Measurements from ENCODE around the gene TGFA. TPM values are rescaled to one million over a fixed set of nuclear protein-coding genes. Genes with fewer than 3 reads are reported as not detected.

Gene TGFA
- polyA plus RNA-seq, 2 of the 4 experiments (the other 2 are of a cell fraction) = 3.5 to 5.3 TPM

DNA sequence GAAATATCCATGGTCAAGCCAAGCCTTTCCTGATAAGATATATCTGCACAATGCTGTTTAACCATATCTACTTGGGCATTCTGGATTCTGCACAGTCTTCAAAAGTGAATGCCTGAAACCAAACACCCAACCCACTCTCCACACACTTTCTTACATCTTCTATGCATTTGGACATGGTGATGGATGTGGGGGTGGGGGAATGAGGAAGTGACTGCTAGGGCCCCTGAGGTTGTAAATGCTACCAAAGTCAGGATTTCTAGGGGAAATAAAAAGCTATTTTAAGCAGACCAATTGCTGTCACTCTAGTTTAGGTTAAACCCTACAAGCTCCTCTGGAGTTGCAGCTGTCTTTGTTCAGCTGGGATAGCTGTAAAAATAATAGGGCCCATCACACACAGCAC is 26.7 kb upstream of the TGFA start:
- no peak for TF ChIP-seq HDAC2 (IDR thresholded peaks at IDR 0.05)
- TF ChIP-seq RAD21 (conservative IDR thresholded peaks at IDR 0.05 in 1 of 2, IDR thresholded peaks at IDR 0.05 in 1 of 2) = no peak
- TF ChIP-seq CHD2 (IDR thresholded peaks at IDR 0.05; ENCODE audit: low read length, partially characterized antibody) = no peak
- TF ChIP-seq SREBF2 (IDR thresholded peaks at IDR 0.05) = no peak
- TF ChIP-seq ZC3H11A (IDR thresholded peaks at IDR 0.05) = no peak
- TF ChIP-seq, protein P1, sequence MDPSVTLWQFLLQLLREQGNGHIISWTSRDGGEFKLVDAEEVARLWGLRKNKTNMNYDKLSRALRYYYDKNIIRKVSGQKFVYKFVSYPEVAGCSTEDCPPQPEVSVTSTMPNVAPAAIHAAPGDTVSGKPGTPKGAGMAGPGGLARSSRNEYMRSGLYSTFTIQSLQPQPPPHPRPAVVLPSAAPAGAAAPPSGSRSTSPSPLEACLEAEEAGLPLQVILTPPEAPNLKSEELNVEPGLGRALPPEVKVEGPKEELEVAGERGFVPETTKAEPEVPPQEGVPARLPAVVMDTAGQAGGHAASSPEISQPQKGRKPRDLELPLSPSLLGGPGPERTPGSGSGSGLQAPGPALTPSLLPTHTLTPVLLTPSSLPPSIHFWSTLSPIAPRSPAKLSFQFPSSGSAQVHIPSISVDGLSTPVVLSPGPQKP (IDR thresholded peaks at IDR 0.05; ENCODE audit: low read depth, low read length) = no peak
- TF ChIP-seq JUNB (IDR thresholded peaks at IDR 0.05) = no peak
- TF ChIP-seq HOXA7 (CRISPR knock-in tag; IDR thresholded peaks at IDR 0.05) = no peak
- TF ChIP-seq, protein P2, sequence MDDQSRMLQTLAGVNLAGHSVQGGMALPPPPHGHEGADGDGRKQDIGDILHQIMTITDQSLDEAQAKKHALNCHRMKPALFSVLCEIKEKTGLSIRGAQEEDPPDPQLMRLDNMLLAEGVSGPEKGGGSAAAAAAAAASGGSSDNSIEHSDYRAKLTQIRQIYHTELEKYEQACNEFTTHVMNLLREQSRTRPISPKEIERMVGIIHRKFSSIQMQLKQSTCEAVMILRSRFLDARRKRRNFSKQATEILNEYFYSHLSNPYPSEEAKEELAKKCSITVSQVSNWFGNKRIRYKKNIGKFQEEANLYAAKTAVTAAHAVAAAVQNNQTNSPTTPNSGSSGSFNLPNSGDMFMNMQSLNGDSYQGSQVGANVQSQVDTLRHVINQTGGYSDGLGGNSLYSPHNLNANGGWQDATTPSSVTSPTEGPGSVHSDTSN (IDR thresholded peaks at IDR 0.05) = no peak
- TF ChIP-seq CHD4 (IDR thresholded peaks at IDR 0.05; ENCODE audit: borderline replicate concordance) = no peak
- TF ChIP-seq, protein P3, sequence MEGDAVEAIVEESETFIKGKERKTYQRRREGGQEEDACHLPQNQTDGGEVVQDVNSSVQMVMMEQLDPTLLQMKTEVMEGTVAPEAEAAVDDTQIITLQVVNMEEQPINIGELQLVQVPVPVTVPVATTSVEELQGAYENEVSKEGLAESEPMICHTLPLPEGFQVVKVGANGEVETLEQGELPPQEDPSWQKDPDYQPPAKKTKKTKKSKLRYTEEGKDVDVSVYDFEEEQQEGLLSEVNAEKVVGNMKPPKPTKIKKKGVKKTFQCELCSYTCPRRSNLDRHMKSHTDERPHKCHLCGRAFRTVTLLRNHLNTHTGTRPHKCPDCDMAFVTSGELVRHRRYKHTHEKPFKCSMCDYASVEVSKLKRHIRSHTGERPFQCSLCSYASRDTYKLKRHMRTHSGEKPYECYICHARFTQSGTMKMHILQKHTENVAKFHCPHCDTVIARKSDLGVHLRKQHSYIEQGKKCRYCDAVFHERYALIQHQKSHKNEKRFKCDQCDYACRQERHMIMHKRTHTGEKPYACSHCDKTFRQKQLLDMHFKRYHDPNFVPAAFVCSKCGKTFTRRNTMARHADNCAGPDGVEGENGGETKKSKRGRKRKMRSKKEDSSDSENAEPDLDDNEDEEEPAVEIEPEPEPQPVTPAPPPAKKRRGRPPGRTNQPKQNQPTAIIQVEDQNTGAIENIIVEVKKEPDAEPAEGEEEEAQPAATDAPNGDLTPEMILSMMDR (IDR thresholded peaks at IDR 0.05) = no peak
- Histone ChIP-seq H3K27ac (no peak overlapping the region), H3K9me3 (peaks cover 6% of the 10 kb centered on the region), H3K4me1 (no peaks in the 10 kb centered on the region), H3K4me2 (no peak overlapping the region), H3K4me3 (no peak overlapping the region)
- no peak for DNase-seq (ENCODE audit: low read depth in 1 of 2, low spot score in 1 of 2)
- ChIA-PET CTCF (interaction anchor here (0.6 to 4.3 kb wide), 6 partner anchors 38 to 278 kb away, joined by 3 to 22 read pairs (median 4); partner anchors contain the start of gene FAM136A), POLR2A (no interaction called here)
- FAIRE-seq = no peak
- ATAC-seq = no peak

DNA sequence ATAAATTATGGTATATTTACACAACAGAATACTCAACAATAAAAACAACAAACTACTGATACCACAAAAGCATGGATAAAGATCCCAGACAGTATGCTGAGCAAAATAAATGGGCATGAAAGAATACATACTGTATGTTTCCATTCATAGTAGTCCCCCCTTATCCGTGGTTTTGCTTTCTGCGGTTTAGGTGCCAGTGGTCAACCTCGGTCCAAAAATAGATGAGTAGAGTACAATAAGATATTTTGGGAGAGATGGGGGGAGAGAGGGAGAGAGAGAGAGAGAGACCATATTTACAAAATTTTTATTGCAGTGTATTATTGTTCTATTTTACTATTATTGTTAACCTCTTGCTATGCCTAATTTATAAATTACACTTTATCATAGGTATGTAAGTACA is 21.0 kb upstream of the TGFA start:
- WGBS (ENCODE audit: missing lambda C conversion rate) = 2% methylated on average over 3 of the region's 3 CpGs
- CTCF ChIA-PET = interaction anchor here (1.3 to 1.5 kb wide), 2 partner anchors 7 to 9 kb away, joined by 3 read pairs; no protein-coding TSS in a partner anchor

DNA sequence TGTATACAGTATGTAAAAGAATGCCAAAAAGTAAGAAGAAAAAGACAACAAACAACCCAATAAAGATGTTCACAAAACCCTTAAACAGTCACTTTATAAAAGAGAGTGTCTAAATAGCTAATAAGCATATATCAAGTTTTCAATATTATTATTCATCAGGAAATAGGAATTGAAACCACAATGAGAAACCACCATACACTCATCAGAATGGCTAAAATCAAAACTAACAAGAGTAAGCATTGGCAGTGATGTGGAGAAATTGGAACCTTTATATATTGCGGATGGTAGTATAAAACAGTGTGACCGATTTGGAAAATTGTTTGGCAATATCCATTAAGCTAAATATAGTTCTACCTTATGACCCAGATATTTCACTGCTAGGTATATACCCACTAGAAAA is 20.5 kb upstream of the TGFA start:
- no peak for FAIRE-seq
- 67% methylated on average over 2 of the region's 2 CpGs for WGBS (ENCODE audit: missing lambda C conversion rate)

More for the DNA sequence above, 21.0 kb upstream of the TGFA start:
- no peak for TF ChIP-seq EHF (CRISPR knock-in tag; IDR thresholded peaks at IDR 0.05)
- no peak for TF ChIP-seq PHF8 (IDR thresholded peaks at IDR 0.05; ENCODE audit: borderline replicate concordance, low read depth)
- TF ChIP-seq TP53 (CRISPR knock-in tag; IDR thresholded peaks at IDR 0.05) = no peak
- Histone ChIP-seq H3K27ac (no peak overlapping the region), H3K4me1 (peaks cover 7% of the 10 kb centered on the region; the same call in 2 of the 3 replicates), H3K4me2 (no peak overlapping the region), H3K4me3 (no peak overlapping the region), H3K9me3 (peaks cover 7% of the 10 kb centered on the region)
- DNase-seq (ENCODE audit: low read depth in 1 of 2, low spot score in 1 of 2) = no peak
- POLR2A ChIA-PET = no interaction called here
- no peak for FAIRE-seq
- no peak for ATAC-seq

More for the DNA sequence above, 20.5 kb upstream of the TGFA start:
- H3K9me3 ChIP-seq = peaks cover 7% of the 10 kb centered on the region
- DNase-seq (ENCODE audit: low read depth in 1 of 2, low spot score in 1 of 2) (no peak), ATAC-seq (no peak)
- TF ChIP-seq, protein P4, sequence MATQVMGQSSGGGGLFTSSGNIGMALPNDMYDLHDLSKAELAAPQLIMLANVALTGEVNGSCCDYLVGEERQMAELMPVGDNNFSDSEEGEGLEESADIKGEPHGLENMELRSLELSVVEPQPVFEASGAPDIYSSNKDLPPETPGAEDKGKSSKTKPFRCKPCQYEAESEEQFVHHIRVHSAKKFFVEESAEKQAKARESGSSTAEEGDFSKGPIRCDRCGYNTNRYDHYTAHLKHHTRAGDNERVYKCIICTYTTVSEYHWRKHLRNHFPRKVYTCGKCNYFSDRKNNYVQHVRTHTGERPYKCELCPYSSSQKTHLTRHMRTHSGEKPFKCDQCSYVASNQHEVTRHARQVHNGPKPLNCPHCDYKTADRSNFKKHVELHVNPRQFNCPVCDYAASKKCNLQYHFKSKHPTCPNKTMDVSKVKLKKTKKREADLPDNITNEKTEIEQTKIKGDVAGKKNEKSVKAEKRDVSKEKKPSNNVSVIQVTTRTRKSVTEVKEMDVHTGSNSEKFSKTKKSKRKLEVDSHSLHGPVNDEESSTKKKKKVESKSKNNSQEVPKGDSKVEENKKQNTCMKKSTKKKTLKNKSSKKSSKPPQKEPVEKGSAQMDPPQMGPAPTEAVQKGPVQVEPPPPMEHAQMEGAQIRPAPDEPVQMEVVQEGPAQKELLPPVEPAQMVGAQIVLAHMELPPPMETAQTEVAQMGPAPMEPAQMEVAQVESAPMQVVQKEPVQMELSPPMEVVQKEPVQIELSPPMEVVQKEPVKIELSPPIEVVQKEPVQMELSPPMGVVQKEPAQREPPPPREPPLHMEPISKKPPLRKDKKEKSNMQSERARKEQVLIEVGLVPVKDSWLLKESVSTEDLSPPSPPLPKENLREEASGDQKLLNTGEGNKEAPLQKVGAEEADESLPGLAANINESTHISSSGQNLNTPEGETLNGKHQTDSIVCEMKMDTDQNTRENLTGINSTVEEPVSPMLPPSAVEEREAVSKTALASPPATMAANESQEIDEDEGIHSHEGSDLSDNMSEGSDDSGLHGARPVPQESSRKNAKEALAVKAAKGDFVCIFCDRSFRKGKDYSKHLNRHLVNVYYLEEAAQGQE (IDR thresholded peaks at IDR 0.05) = no peak
- TF ChIP-seq, protein P5, sequence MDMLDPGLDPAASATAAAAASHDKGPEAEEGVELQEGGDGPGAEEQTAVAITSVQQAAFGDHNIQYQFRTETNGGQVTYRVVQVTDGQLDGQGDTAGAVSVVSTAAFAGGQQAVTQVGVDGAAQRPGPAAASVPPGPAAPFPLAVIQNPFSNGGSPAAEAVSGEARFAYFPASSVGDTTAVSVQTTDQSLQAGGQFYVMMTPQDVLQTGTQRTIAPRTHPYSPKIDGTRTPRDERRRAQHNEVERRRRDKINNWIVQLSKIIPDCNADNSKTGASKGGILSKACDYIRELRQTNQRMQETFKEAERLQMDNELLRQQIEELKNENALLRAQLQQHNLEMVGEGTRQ (IDR thresholded peaks at IDR 0.05) = no peak
- TF ChIP-seq, protein P6, sequence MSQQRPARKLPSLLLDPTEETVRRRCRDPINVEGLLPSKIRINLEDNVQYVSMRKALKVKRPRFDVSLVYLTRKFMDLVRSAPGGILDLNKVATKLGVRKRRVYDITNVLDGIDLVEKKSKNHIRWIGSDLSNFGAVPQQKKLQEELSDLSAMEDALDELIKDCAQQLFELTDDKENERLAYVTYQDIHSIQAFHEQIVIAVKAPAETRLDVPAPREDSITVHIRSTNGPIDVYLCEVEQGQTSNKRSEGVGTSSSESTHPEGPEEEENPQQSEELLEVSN (IDR thresholded peaks at IDR 0.05; ENCODE audit: borderline replicate concordance, low read depth) = no peak
- TF ChIP-seq CHD2 (IDR thresholded peaks at IDR 0.05; ENCODE audit: low read length, partially characterized antibody) (no peak), NR3C1 (IDR thresholded peaks at IDR 0.05) (no peak), CBX2 (IDR thresholded peaks at IDR 0.05; ENCODE audit: borderline replicate concordance, low read depth) (no peak)
- TF ChIP-seq, protein P7, sequence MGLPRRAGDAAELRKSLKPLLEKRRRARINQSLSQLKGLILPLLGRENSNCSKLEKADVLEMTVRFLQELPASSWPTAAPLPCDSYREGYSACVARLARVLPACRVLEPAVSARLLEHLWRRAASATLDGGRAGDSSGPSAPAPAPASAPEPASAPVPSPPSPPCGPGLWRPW (IDR thresholded peaks at IDR 0.05) = no peak
- TF ChIP-seq, protein P2 (IDR thresholded peaks at IDR 0.05) = no peak
- no peak overlapping the region for H3K27ac ChIP-seq
- peaks cover 8% of the 10 kb centered on the region; the same call in 2 of the 3 replicates for H3K4me1 ChIP-seq
- no peak overlapping the region for H3K4me3 ChIP-seq
- ChIA-PET POLR2A (no interaction called here), CTCF (interaction anchor here (0.6 to 1.3 kb wide), 3 partner anchors 8 to 297 kb away, joined by 3 read pairs; no protein-coding TSS in a partner anchor)
- no peak overlapping the region for H3K4me2 ChIP-seq
